Measurements from ENCODE around the gene TMEM62. TPM values are rescaled to one million over a fixed set of nuclear protein-coding genes. Genes with fewer than 3 reads are reported as not detected.
A peak's percentile ranks its signal among the peaks of the same experiment; 100 is the strongest.
"Not testable (repeated sequence)": the region's sequence is repeated elsewhere in the genome, so short reads cannot be mapped to it uniquely, and the experiment has no call there.

Gene TMEM62
- total RNA-seq, 2 experiments from 2014 or later, result 5.8 to 6.6 TPM

GRCh38 chr15:43126356-43126755 is 7.0 kb upstream of the TMEM62 start:
- CTCF ChIA-PET, result no interaction called here
- H3K27me3 Mint-ChIP-seq (ENCODE audit: low read depth), result peaks cover 10% of the 10 kb centered on the region
- intact Hi-C loops (cut with micrococcal nuclease), result no loop called here

GRCh38 chr15:43127752-43128151 is 5.6 kb upstream of the TMEM62 start:
- no peak for DNase-seq
- no peak overlapping the region for H3K4me3 Mint-ChIP-seq
- H3K27ac Mint-ChIP-seq, result no peak overlapping the region
- intact Hi-C loops (cut with micrococcal nuclease), result no loop called here
- CTCF ChIA-PET, result no interaction called here
- peaks cover 5% of the 10 kb centered on the region for H3K9me3 Mint-ChIP-seq
- H3K27me3 Mint-ChIP-seq (ENCODE audit: low read depth), result peaks cover 8% of the 10 kb centered on the region
- H3K4me1 Mint-ChIP-seq (ENCODE audit: low read depth), result peaks cover 10% of the 10 kb centered on the region
- H3K36me3 Mint-ChIP-seq (ENCODE audit: low read depth), result no peaks in the 10 kb centered on the region

More at GRCh38 chr15:43126356-43126755, 7.0 kb upstream of the TMEM62 start:
- DNase-seq, result no peak
- H3K4me1 Mint-ChIP-seq (ENCODE audit: low read depth), result peaks cover 16% of the 10 kb centered on the region
- H3K4me3 Mint-ChIP-seq, result no peak overlapping the region
- H3K9me3 Mint-ChIP-seq, result peaks cover 5% of the 10 kb centered on the region
- H3K36me3 Mint-ChIP-seq (ENCODE audit: low read depth), result no peaks in the 10 kb centered on the region
- H3K27ac Mint-ChIP-seq, result no peak overlapping the region

GRCh38 chr15:43128174-43128979 is 5.0 kb upstream of the TMEM62 start:
- H3K4me3 Mint-ChIP-seq; intact Hi-C loops (cut with micrococcal nuclease); H3K4me1 Mint-ChIP-seq (ENCODE audit: low read depth); H3K9me3 Mint-ChIP-seq; H3K27ac Mint-ChIP-seq; CTCF ChIA-PET; H3K36me3 Mint-ChIP-seq (ENCODE audit: low read depth); DNase-seq: not testable (repeated sequence)
- peaks cover 11% of the 10 kb centered on the region for H3K27me3 Mint-ChIP-seq (ENCODE audit: low read depth)

GRCh38 chr15:43128980-43129335 is 4.4 kb upstream of the TMEM62 start:
- DNase-seq, result no peak
- H3K36me3 Mint-ChIP-seq (ENCODE audit: low read depth), result no peaks in the 10 kb centered on the region
- H3K4me3 Mint-ChIP-seq, result no peak overlapping the region
- no peak overlapping the region for H3K27ac Mint-ChIP-seq
- peaks cover 6% of the 10 kb centered on the region for H3K4me1 Mint-ChIP-seq (ENCODE audit: low read depth)
- H3K9me3 Mint-ChIP-seq, result peaks cover 5% of the 10 kb centered on the region
- intact Hi-C loops (cut with micrococcal nuclease), result no loop called here
- peaks cover 11% of the 10 kb centered on the region for H3K27me3 Mint-ChIP-seq (ENCODE audit: low read depth)
- CTCF ChIA-PET, result no interaction called here

GRCh38 chr15:43132830-43133429 is 456 bp upstream of the TMEM62 start:
- Mint-ChIP-seq H3K27me3 (ENCODE audit: low read depth) (peaks cover 8% of the 10 kb centered on the region), H3K9me3 (peaks cover 5% of the 10 kb centered on the region), H3K4me3 (peak overlapping the region; percentile 84), H3K4me1 (ENCODE audit: low read depth) (peaks cover 16% of the 10 kb centered on the region), H3K27ac (peak overlapping the region; percentile 80), H3K36me3 (ENCODE audit: low read depth) (peaks cover 7% of the 10 kb centered on the region)
- intact Hi-C loops (cut with micrococcal nuclease), result loop anchor here (1.0 to 5.0 kb wide), 3 partner anchors 10 to 396 kb away; partner anchors contain the start of genes CDAN1 and UBR1
- CTCF ChIA-PET, result interaction anchor here (1.2 kb wide), 1 partner anchor 26 kb away, joined by 5 read pairs; the partner anchor contains the start of gene UBR1
- DNase-seq, result no peak

- intact Hi-C loops (cut with micrococcal nuclease), result loop anchor here (5.0 kb wide), 1 partner anchor 397 kb away; the partner anchor contains the start of gene CDAN1
- no peak for DNase-seq
- Mint-ChIP-seq H3K9me3 (no peaks in the 10 kb centered on the region), H3K4me3 (peak overlapping the region; percentile 78), H3K27ac (no peak overlapping the region), H3K4me1 (ENCODE audit: low read depth) (peaks cover 19% of the 10 kb centered on the region), H3K27me3 (ENCODE audit: low read depth) (peaks cover 6% of the 10 kb centered on the region), H3K36me3 (ENCODE audit: low read depth) (peaks cover 16% of the 10 kb centered on the region)
- CTCF ChIA-PET, result interaction anchor here (0.6 kb wide), 1 partner anchor 17 kb away, joined by 3 read pairs; no protein-coding TSS in a partner anchor
Measured at GRCh38 chr15:43134157-43134635, 810 bp downstream of the TMEM62 start.

GRCh38 chr15:43135351-43135750 is 2.0 kb downstream of the TMEM62 start:
- peaks cover 3% of the 10 kb centered on the region for H3K27me3 Mint-ChIP-seq (ENCODE audit: low read depth)
- no peak for DNase-seq
- no peak overlapping the region for H3K27ac Mint-ChIP-seq
- peaks cover 19% of the 10 kb centered on the region for H3K4me1 Mint-ChIP-seq (ENCODE audit: low read depth)
- intact Hi-C loops (cut with micrococcal nuclease), result no loop called here
- peaks cover 26% of the 10 kb centered on the region for H3K36me3 Mint-ChIP-seq (ENCODE audit: low read depth)
- H3K9me3 Mint-ChIP-seq, result no peaks in the 10 kb centered on the region
- CTCF ChIA-PET, result no interaction called here
- no peak overlapping the region for H3K4me3 Mint-ChIP-seq

- CTCF ChIA-PET, result interaction anchor here (0.6 kb wide), 1 partner anchor 231 kb away, joined by 3 read pairs; no protein-coding TSS in a partner anchor
Measured at GRCh38 chr15:43143203-43143941, 10.0 kb downstream of the TMEM62 start.

GRCh38 chr15:43144512-43144911 is 11.1 kb downstream of the TMEM62 start:
- Mint-ChIP-seq H3K4me3 (no peak overlapping the region), H3K36me3 (ENCODE audit: low read depth) (peaks cover 28% of the 10 kb centered on the region), H3K4me1 (ENCODE audit: low read depth) (peaks cover 15% of the 10 kb centered on the region), H3K27me3 (ENCODE audit: low read depth) (no peaks in the 10 kb centered on the region), H3K27ac (no peak overlapping the region), H3K9me3 (no peaks in the 10 kb centered on the region)
- no peak for DNase-seq
- CTCF ChIA-PET, result no interaction called here
- intact Hi-C loops (cut with micrococcal nuclease), result no loop called here

More at GRCh38 chr15:43143203-43143941, 10.0 kb downstream of the TMEM62 start:
- no peaks in the 10 kb centered on the region for H3K27me3 Mint-ChIP-seq (ENCODE audit: low read depth)
- intact Hi-C loops (cut with micrococcal nuclease), result no loop called here
- peaks cover 31% of the 10 kb centered on the region for H3K36me3 Mint-ChIP-seq (ENCODE audit: low read depth)
- DNase-seq, result no peak
- peaks cover 18% of the 10 kb centered on the region for H3K4me1 Mint-ChIP-seq (ENCODE audit: low read depth)
- H3K9me3 Mint-ChIP-seq, result no peaks in the 10 kb centered on the region
- H3K4me3 Mint-ChIP-seq, result no peak overlapping the region
- H3K27ac Mint-ChIP-seq, result no peak overlapping the region

- Mint-ChIP-seq H3K36me3 (ENCODE audit: low read depth) (peaks cover 15% of the 10 kb centered on the region), H3K27me3 (ENCODE audit: low read depth) (no peaks in the 10 kb centered on the region), H3K27ac (no peak overlapping the region), H3K4me1 (ENCODE audit: low read depth) (peaks cover 15% of the 10 kb centered on the region), H3K9me3 (no peaks in the 10 kb centered on the region), H3K4me3 (no peak overlapping the region)
- intact Hi-C loops (cut with micrococcal nuclease), result no loop called here
- CTCF ChIA-PET, result no interaction called here
- no peak for DNase-seq
Measured at GRCh38 chr15:43146184-43146583, 12.8 kb downstream of the TMEM62 start.

GRCh38 chr15:43150191-43150929 is 17.0 kb downstream of the TMEM62 start:
- Mint-ChIP-seq H3K9me3 (no peaks in the 10 kb centered on the region), H3K36me3 (ENCODE audit: low read depth) (peaks cover 22% of the 10 kb centered on the region), H3K27me3 (ENCODE audit: low read depth) (no peaks in the 10 kb centered on the region), H3K4me1 (ENCODE audit: low read depth) (peaks cover 9% of the 10 kb centered on the region), H3K4me3 (no peak overlapping the region), H3K27ac (no peak overlapping the region)
- intact Hi-C loops (cut with micrococcal nuclease), result no loop called here
- CTCF ChIA-PET, result interaction anchor here (0.5 kb wide), 1 partner anchor 573 kb away, joined by 4 read pairs; no protein-coding TSS in a partner anchor
- DNase-seq, result no peak
